HG02981 (cell line): ENCODE data around the gene RTN4.

Experiments
- ATAC-seq: cut with Tn5 transposase; IDR thresholded peaks from one replicate; pipeline ENCODE4 v1.9.1; 2021; ENCODE audit warnings: mild to moderate bottlenecking, moderate library complexity; ENCODE audit not compliant: unreplicated experiment

Gene RTN4

GRCh38 chr2:54975598-54976492 is 74.4 kb downstream of the RTN4 start:
- ATAC-seq, result no peak

- no peak for ATAC-seq
Observed at GRCh38 chr2:54975175-54975574, 75.1 kb downstream of the RTN4 start.

- no peak for ATAC-seq
Observed at GRCh38 chr2:54969940-54970338, 80.3 kb downstream of the RTN4 start.

GRCh38 chr2:54969295-54969939 is 80.8 kb downstream of the RTN4 start:
- no peak for ATAC-seq

- ATAC-seq, result no peak
Observed at GRCh38 chr2:54968561-54969218, 81.6 kb downstream of the RTN4 start.

- no peak for ATAC-seq
Observed at GRCh38 chr2:54967759-54968365, 82.4 kb downstream of the RTN4 start.

- no peak for ATAC-seq
Observed at GRCh38 chr2:54967269-54967668, 83.0 kb downstream of the RTN4 start.

GRCh38 chr2:54966837-54967236 is 83.4 kb downstream of the RTN4 start:
- ATAC-seq, result no peak

- ATAC-seq, result no peak
Observed at GRCh38 chr2:54966165-54966832, 84.0 kb downstream of the RTN4 start.

- no peak for ATAC-seq
Observed at GRCh38 chr2:54965425-54965824, 84.8 kb downstream of the RTN4 start.

GRCh38 chr2:54964816-54965215 is 85.4 kb downstream of the RTN4 start:
- no peak for ATAC-seq

- ATAC-seq, result no peak
Observed at GRCh38 chr2:54964271-54964670, 86.0 kb downstream of the RTN4 start.

GRCh38 chr2:54963476-54963875 is 86.8 kb downstream of the RTN4 start:
- ATAC-seq, result no peak

- ATAC-seq, result no peak
Observed at GRCh38 chr2:54962935-54963440, 87.3 kb downstream of the RTN4 start.

GRCh38 chr2:54962511-54962910 is 87.7 kb downstream of the RTN4 start:
- no peak for ATAC-seq

- ATAC-seq, result no peak
Observed at GRCh38 chr2:54960164-54960563, 90.1 kb downstream of the RTN4 start.

GRCh38 chr2:54958717-54959371 is 91.4 kb downstream of the RTN4 start:
- no peak for ATAC-seq

GRCh38 chr2:54957321-54957999 is 92.8 kb downstream of the RTN4 start:
- ATAC-seq, result no peak

- no peak for ATAC-seq
Observed at GRCh38 chr2:54956111-54956627, 94.1 kb downstream of the RTN4 start.
